Measurements from ENCODE around the gene HOXD13. TPM values are rescaled to one million over a fixed set of nuclear protein-coding genes. Genes with fewer than 3 reads are reported as not detected.

Gene HOXD13
- total RNA-seq, 4 donors from 2014 or later: 0.19 TPM; not detected in 3

GRCh38 chr2:176138923-176139660, 46.6 kb downstream of the HOXD13 start:
- H3K27ac ChIP-seq: peak overlapping the region; percentile 78
- no peak for TF ChIP-seq POLR2AphosphoS5 (IDR thresholded peaks at IDR 0.05)
- TF ChIP-seq CTCF (IDR thresholded peaks at IDR 0.05): no peak
- no peak for TF ChIP-seq POLR2A (IDR thresholded peaks at IDR 0.05)
- TF ChIP-seq EP300 (IDR thresholded peaks at IDR 0.05): no peak
- no peaks in the 10 kb centered on the region for H3K9me3 ChIP-seq
- DNase-seq (ENCODE audit: low spot score in 2 of 2): peak; percentile 56 to 68
- 47% methylated on average over 28 of the region's 28 CpGs for WGBS
- H3K4me1 ChIP-seq: peaks cover 50% of the 10 kb centered on the region
- peak overlapping the region; percentile 61 for H3K4me3 ChIP-seq
- H3K36me3 ChIP-seq: no peaks in the 10 kb centered on the region
- H3K27me3 ChIP-seq: peaks cover 89% of the 10 kb centered on the region

GRCh38 chr2:176139661-176140512, 47.4 kb downstream of the HOXD13 start:
- peaks cover 48% of the 10 kb centered on the region for H3K4me1 ChIP-seq
- DNase-seq (ENCODE audit: low spot score in 2 of 2): peak; percentile 69 to 72
- no peaks in the 10 kb centered on the region for H3K36me3 ChIP-seq
- peaks cover 86% of the 10 kb centered on the region for H3K27me3 ChIP-seq
- H3K4me3 ChIP-seq: peak overlapping the region; percentile 61
- peak overlapping the region; percentile 78 for H3K27ac ChIP-seq
- H3K9me3 ChIP-seq: no peaks in the 10 kb centered on the region
- WGBS: 17% methylated on average over 25 of the region's 41 CpGs
- TF ChIP-seq POLR2AphosphoS5 (IDR thresholded peaks at IDR 0.05): no peak
- TF ChIP-seq POLR2A (IDR thresholded peaks at IDR 0.05): no peak

GRCh38 chr2:176140513-176141317, 48.2 kb downstream of the HOXD13 start:
- TF ChIP-seq CTCF (IDR thresholded peaks at IDR 0.05) (peak; percentile 73 to 92), EP300 (IDR thresholded peaks at IDR 0.05) (no peak), POLR2A (IDR thresholded peaks at IDR 0.05) (no peak), POLR2AphosphoS5 (IDR thresholded peaks at IDR 0.05) (peak in 1 of 3 donors; percentile 21)
- Histone ChIP-seq H3K27me3 (peaks cover 82% of the 10 kb centered on the region), H3K27ac (peak overlapping the region; percentile 78), H3K4me3 (peak overlapping the region; percentile 61), H3K4me1 (peaks cover 39% of the 10 kb centered on the region), H3K36me3 (no peaks in the 10 kb centered on the region), H3K9me3 (no peaks in the 10 kb centered on the region)
- DNase-seq (ENCODE audit: low spot score in 2 of 2): peak; percentile 84 to 86
- WGBS: 22% methylated on average over 13 of the region's 48 CpGs

- Histone ChIP-seq H3K9me3 (no peaks in the 10 kb centered on the region), H3K27ac (no peak overlapping the region), H3K36me3 (no peaks in the 10 kb centered on the region), H3K27me3 (peaks cover 79% of the 10 kb centered on the region), H3K4me3 (no peak overlapping the region), H3K4me1 (peaks cover 30% of the 10 kb centered on the region)
- TF ChIP-seq POLR2A (IDR thresholded peaks at IDR 0.05) (no peak), CTCF (IDR thresholded peaks at IDR 0.05) (no peak), POLR2AphosphoS5 (IDR thresholded peaks at IDR 0.05) (no peak), EP300 (IDR thresholded peaks at IDR 0.05) (no peak)
- DNase-seq (ENCODE audit: low spot score in 2 of 2): no peak
- WGBS: 94% methylated on average over 2 of the region's 2 CpGs
Measured at GRCh38 chr2:176142281-176142680, 49.8 kb downstream of the HOXD13 start.

Other genes starting within 250 kb of the HOXD13 start
- gene LNPK, start 90.5 kb upstream of the HOXD13 start, total RNA-seq: 10 to 100 TPM; 23.1 to 36.1 (median 25.8) TPM
- not detected for gene EVX2, start 8.8 kb upstream of the HOXD13 start, total RNA-seq
- not detected for gene HOXD12, start 7.1 kb downstream of the HOXD13 start, total RNA-seq
- not detected for gene HOXD11, start 14.6 kb downstream of the HOXD13 start, total RNA-seq
- under 1 TPM in 2 of 4 donors, not detected in 2; 0.56 to 0.59 TPM for gene HOXD10, start 24.1 kb downstream of the HOXD13 start, total RNA-seq
- 1 to 10 TPM in 2 of 4 donors, under 1 TPM in 1, not detected in 1; 0.26 to 3.1 (median 2.6) TPM for gene HOXD9, start 30.0 kb downstream of the HOXD13 start, total RNA-seq
- 1 to 10 TPM; 1.4 to 6.0 (median 2.6) TPM for gene HOXD8, start 37.0 kb downstream of the HOXD13 start, total RNA-seq
- gene HOXD4, start 58.8 kb downstream of the HOXD13 start, total RNA-seq: 1 to 10 TPM in 2 of 4 donors, not detected in 2; 1.9 to 3.1 TPM
- 1 to 10 TPM in 2 of 4 donors, under 1 TPM in 2; 0.49 to 3.5 (median 1.5) TPM for gene HOXD3, start 64.6 kb downstream of the HOXD13 start, total RNA-seq
- under 1 TPM in 2 of 4 donors, not detected in 2; 0.85 to 0.89 TPM for gene HOXD1, start 95.9 kb downstream of the HOXD13 start, total RNA-seq
- 10 to 100 TPM; 23.3 to 33.5 (median 31.2) TPM for gene MTX2, start 176.7 kb downstream of the HOXD13 start, total RNA-seq